ENCODE data around the gene IGSF9. TPM values are rescaled to one million over a fixed set of nuclear protein-coding genes. Genes with fewer than 3 reads are reported as not detected.

The IGSF9 gene
- total and polyA plus RNA-seq, 2 experiments from 2014 or later = 10.3 to 27.6 TPM

GRCh38 chr1:159988006-159988405 is 42.6 kb upstream of the IGSF9 start (continued):
- TF ChIP-seq, protein P1, sequence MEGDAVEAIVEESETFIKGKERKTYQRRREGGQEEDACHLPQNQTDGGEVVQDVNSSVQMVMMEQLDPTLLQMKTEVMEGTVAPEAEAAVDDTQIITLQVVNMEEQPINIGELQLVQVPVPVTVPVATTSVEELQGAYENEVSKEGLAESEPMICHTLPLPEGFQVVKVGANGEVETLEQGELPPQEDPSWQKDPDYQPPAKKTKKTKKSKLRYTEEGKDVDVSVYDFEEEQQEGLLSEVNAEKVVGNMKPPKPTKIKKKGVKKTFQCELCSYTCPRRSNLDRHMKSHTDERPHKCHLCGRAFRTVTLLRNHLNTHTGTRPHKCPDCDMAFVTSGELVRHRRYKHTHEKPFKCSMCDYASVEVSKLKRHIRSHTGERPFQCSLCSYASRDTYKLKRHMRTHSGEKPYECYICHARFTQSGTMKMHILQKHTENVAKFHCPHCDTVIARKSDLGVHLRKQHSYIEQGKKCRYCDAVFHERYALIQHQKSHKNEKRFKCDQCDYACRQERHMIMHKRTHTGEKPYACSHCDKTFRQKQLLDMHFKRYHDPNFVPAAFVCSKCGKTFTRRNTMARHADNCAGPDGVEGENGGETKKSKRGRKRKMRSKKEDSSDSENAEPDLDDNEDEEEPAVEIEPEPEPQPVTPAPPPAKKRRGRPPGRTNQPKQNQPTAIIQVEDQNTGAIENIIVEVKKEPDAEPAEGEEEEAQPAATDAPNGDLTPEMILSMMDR (conservative IDR thresholded peaks at IDR 0.05; ENCODE audit: low read depth in 2 of 2) = no peak
- no peak for TF ChIP-seq EZH2 (IDR thresholded peaks at IDR 0.05; ENCODE audit: low read depth, unreplicated experiment)
- no peak for TF ChIP-seq JUNB (IDR thresholded peaks at IDR 0.05; ENCODE audit: unreplicated experiment)
- no peak for TF ChIP-seq EZH2phosphoT487 (IDR thresholded peaks at IDR 0.05; ENCODE audit: unreplicated experiment)

DNA sequence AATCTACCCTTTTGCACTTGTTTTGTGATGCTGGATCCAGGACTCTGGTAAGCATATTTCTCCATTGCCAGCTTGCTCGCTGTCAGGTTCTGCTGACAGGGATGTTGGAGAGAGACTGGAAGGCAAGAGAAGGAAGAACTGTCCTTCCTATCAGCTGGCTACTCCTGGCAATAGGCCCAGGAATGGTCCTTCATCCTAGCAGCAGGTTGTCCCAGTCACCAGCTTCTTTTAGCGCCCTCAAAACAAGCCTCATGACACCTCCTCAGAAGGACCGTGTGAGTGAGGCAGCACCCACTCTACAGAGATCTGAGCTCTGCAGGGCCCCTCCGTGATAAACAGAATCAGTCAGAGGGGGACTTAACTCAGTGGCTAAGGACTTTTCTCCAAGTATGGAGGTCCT is 41.8 kb upstream of the IGSF9 start:
- H4K20me1 ChIP-seq (replicated peaks; ENCODE audit: insufficient read depth) = no peaks in the 10 kb centered on the region
- peaks cover 20% of the 10 kb centered on the region for H3K4me1 Mint-ChIP-seq
- H3K79me2 ChIP-seq (replicated peaks; ENCODE audit: insufficient read depth) = no peaks in the 10 kb centered on the region
- no peaks in the 10 kb centered on the region for H3F3A ChIP-seq (replicated peaks; ENCODE audit: low read depth)
- H3K4me3 ChIP-seq = no peak overlapping the region
- no peaks in the 10 kb centered on the region for H3K27me3 ChIP-seq (ENCODE audit: insufficient read depth)
- H3K27ac ChIP-seq (ENCODE audit: low read depth) = no peak overlapping the region
- ATAC-seq (no peak), DNase-seq (ENCODE audit: low spot score) (no peak)
- H2AFZ ChIP-seq = no peak overlapping the region
- H3K27ac Mint-ChIP-seq = no peak overlapping the region
- H3K4me3 Mint-ChIP-seq = no peak overlapping the region
- H3K36me3 Mint-ChIP-seq (ENCODE audit: low read depth) = no peaks in the 10 kb centered on the region
- H3K27me3 Mint-ChIP-seq (ENCODE audit: insufficient read depth, low read depth, poor library complexity) = no peaks in the 10 kb centered on the region
- peaks cover 8% of the 10 kb centered on the region; the same call in 1 of the 2 replicates for H3K4me1 ChIP-seq (ENCODE audit: insufficient read depth)
- H3K9me2 ChIP-seq (ENCODE audit: insufficient read depth) = no peaks in the 10 kb centered on the region
- H3K9me3 Mint-ChIP-seq = no peaks in the 10 kb centered on the region
- no peaks in the 10 kb centered on the region for H3K36me3 ChIP-seq (ENCODE audit: insufficient read depth)
- no peak overlapping the region for H3K4me2 ChIP-seq
- no peak for TF ChIP-seq NANOG (IDR thresholded peaks at IDR 0.05; ENCODE audit: borderline replicate concordance)
- TF ChIP-seq, protein P1 (conservative IDR thresholded peaks at IDR 0.05; ENCODE audit: low read depth in 2 of 2) = no peak
- TF ChIP-seq, protein P2, sequence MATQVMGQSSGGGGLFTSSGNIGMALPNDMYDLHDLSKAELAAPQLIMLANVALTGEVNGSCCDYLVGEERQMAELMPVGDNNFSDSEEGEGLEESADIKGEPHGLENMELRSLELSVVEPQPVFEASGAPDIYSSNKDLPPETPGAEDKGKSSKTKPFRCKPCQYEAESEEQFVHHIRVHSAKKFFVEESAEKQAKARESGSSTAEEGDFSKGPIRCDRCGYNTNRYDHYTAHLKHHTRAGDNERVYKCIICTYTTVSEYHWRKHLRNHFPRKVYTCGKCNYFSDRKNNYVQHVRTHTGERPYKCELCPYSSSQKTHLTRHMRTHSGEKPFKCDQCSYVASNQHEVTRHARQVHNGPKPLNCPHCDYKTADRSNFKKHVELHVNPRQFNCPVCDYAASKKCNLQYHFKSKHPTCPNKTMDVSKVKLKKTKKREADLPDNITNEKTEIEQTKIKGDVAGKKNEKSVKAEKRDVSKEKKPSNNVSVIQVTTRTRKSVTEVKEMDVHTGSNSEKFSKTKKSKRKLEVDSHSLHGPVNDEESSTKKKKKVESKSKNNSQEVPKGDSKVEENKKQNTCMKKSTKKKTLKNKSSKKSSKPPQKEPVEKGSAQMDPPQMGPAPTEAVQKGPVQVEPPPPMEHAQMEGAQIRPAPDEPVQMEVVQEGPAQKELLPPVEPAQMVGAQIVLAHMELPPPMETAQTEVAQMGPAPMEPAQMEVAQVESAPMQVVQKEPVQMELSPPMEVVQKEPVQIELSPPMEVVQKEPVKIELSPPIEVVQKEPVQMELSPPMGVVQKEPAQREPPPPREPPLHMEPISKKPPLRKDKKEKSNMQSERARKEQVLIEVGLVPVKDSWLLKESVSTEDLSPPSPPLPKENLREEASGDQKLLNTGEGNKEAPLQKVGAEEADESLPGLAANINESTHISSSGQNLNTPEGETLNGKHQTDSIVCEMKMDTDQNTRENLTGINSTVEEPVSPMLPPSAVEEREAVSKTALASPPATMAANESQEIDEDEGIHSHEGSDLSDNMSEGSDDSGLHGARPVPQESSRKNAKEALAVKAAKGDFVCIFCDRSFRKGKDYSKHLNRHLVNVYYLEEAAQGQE (IDR thresholded peaks at IDR 0.05; ENCODE audit: unreplicated experiment) = no peak
- TF ChIP-seq ZNF331 (CRISPR knock-in tag; IDR thresholded peaks at IDR 0.05; ENCODE audit: low read depth) = no peak
- TF ChIP-seq EZH2 (IDR thresholded peaks at IDR 0.05; ENCODE audit: low read depth, unreplicated experiment) = no peak
- no peak for TF ChIP-seq EZH2phosphoT487 (IDR thresholded peaks at IDR 0.05; ENCODE audit: unreplicated experiment)
- TF ChIP-seq POLR2AphosphoS5 (IDR thresholded peaks at IDR 0.05; ENCODE audit: low read depth) = no peak
- TF ChIP-seq CREB1 (CRISPR knock-in tag; IDR thresholded peaks at IDR 0.05; ENCODE audit: low read depth) = no peak
- TF ChIP-seq STAT1 (IDR thresholded peaks at IDR 0.05; ENCODE audit: unreplicated experiment) = no peak
- TF ChIP-seq ZNF114 (CRISPR knock-in tag; IDR thresholded peaks at IDR 0.05) = no peak
- no peak for TF ChIP-seq JUNB (IDR thresholded peaks at IDR 0.05; ENCODE audit: unreplicated experiment)
